Tibial nerve (tissue), 3 donors: ENCODE results near the gene TMEM95.

Experiments used
- POLR2A ChIP-seq, 2 donors: fragments of 450-650 bp; IDR thresholded peaks; one replicate each; pipeline ENCODE4 v1.6.1; 2017; ENCODE audit warnings: antibody characterized with exemption in 2 of 2, mild to moderate bottlenecking in 2 of 2, moderate library complexity in 2 of 2
- TF ChIP-seq, protein P1 (sequence below), 5 experiments: fragments of 200-600 bp in 3 of 5; fragments of 450-650 bp in 2 of 5; sonication (generic) in 3 of 5; IDR thresholded peaks; one replicate each; pipeline ENCODE4 v1.5.1; 2016 to 2019; ENCODE audit warnings: antibody characterized with exemption in 5 of 5, mild to moderate bottlenecking in 3 of 5, moderate library complexity in 2 of 5

DNA sequence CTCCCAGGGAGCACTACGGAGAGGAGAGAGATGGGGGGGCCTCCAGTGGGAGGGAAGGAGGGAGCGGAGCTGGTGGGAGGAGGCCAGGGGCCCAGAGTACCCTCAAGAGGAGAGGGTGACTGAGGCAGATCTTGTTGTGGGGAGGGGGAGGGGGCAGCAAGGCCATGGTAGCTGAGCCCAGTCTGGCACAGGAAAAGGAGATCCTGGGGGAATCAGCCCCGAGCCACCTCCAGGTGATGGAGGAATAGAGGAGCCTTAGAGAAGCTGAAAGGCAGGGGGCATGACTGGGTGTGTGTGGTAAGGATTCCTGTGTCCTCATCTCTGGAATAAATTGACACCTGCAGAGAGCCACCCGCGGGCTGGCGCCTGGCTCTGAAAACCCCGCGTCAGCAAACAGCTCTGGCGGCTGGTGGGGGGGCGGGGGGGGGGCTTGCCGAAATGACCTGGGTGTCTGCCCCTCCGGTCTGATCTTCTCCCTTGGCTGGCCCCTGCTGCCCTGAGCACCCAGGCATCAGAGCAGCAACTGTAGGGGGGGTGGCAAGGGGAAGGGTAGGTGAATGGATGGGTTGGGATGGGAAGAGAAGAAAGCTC is 51.4 kb downstream of the TMEM95 start:
- TF ChIP-seq, protein P1, sequence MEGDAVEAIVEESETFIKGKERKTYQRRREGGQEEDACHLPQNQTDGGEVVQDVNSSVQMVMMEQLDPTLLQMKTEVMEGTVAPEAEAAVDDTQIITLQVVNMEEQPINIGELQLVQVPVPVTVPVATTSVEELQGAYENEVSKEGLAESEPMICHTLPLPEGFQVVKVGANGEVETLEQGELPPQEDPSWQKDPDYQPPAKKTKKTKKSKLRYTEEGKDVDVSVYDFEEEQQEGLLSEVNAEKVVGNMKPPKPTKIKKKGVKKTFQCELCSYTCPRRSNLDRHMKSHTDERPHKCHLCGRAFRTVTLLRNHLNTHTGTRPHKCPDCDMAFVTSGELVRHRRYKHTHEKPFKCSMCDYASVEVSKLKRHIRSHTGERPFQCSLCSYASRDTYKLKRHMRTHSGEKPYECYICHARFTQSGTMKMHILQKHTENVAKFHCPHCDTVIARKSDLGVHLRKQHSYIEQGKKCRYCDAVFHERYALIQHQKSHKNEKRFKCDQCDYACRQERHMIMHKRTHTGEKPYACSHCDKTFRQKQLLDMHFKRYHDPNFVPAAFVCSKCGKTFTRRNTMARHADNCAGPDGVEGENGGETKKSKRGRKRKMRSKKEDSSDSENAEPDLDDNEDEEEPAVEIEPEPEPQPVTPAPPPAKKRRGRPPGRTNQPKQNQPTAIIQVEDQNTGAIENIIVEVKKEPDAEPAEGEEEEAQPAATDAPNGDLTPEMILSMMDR (IDR thresholded peaks at IDR 0.05) = no peak
- no peak for TF ChIP-seq POLR2A (IDR thresholded peaks at IDR 0.05)
